WTC11 (cell line): ENCODE results near the gene EFCAB13.

Experiments used
- CREM ChIP-seq: sonication (generic); formaldehyde crosslinking; IDR thresholded peaks from 2 replicates; pipeline ENCODE4 v1.8.1; 2022; ENCODE audit warnings: mild to moderate bottlenecking, missing genetic modification reagents, moderate library complexity
- CTCF ChIP-seq: fragments of 200-600 bp; IDR thresholded peaks from 2 replicates; pipeline ENCODE4 v1.8.0; 2022; ENCODE audit warnings: antibody characterized with exemption
- ELF4 ChIP-seq: sonication (generic); formaldehyde crosslinking; IDR thresholded peaks from 2 replicates; pipeline ENCODE4 v1.8.1; 2022; ENCODE audit warnings: low read depth, mild to moderate bottlenecking, moderate library complexity, missing genetic modification reagents
- FOXP1 ChIP-seq: sonication (generic); formaldehyde crosslinking; IDR thresholded peaks from 2 replicates; pipeline ENCODE4 v1.8.0; 2022; ENCODE audit warnings: missing genetic modification reagents, mild to moderate bottlenecking, moderate library complexity, borderline replicate concordance
- HMGXB4 ChIP-seq: sonication (generic); formaldehyde crosslinking; IDR thresholded peaks from 2 replicates; pipeline ENCODE4 v1.8.1; 2023; ENCODE audit warnings: mild to moderate bottlenecking, moderate library complexity, missing genetic modification reagents
- JAZF1 ChIP-seq: fragments of 250-450 bp; sonication (Bioruptor Pico); IDR thresholded peaks from 2 replicates; pipeline ENCODE4 v1.9.0; 2021; ENCODE audit warnings: moderate library complexity, mild to moderate bottlenecking, inconsistent platforms
- ZNF416 ChIP-seq: fragments of 250-450 bp; sonication (Bioruptor Pico); IDR thresholded peaks from 2 replicates; pipeline ENCODE4 v1.9.0; 2021; ENCODE audit warnings: mild to moderate bottlenecking, inconsistent platforms
- TF ChIP-seq, protein P1 (sequence below): sonication (generic); formaldehyde crosslinking; IDR thresholded peaks from 2 replicates; pipeline ENCODE4 v1.8.1; 2023; ENCODE audit warnings: mild to moderate bottlenecking, missing genetic modification reagents
- TF ChIP-seq, protein P2 (sequence below): sonication (generic); formaldehyde crosslinking; IDR thresholded peaks from 2 replicates; pipeline ENCODE4 v1.8.1; 2022; ENCODE audit warnings: mild to moderate bottlenecking, moderate library complexity, missing genetic modification reagents
- TF ChIP-seq, protein P3 (sequence below): sonication (generic); formaldehyde crosslinking; IDR thresholded peaks from 2 replicates; pipeline ENCODE4 v1.8.0; 2022; ENCODE audit warnings: mild to moderate bottlenecking, missing genetic modification reagents
- TF ChIP-seq, protein P4 (sequence below): sonication (generic); formaldehyde crosslinking; IDR thresholded peaks from 2 replicates; pipeline ENCODE4 v1.8.1; 2022; ENCODE audit warnings: low read depth, missing genetic modification reagents, borderline replicate concordance

DNA sequence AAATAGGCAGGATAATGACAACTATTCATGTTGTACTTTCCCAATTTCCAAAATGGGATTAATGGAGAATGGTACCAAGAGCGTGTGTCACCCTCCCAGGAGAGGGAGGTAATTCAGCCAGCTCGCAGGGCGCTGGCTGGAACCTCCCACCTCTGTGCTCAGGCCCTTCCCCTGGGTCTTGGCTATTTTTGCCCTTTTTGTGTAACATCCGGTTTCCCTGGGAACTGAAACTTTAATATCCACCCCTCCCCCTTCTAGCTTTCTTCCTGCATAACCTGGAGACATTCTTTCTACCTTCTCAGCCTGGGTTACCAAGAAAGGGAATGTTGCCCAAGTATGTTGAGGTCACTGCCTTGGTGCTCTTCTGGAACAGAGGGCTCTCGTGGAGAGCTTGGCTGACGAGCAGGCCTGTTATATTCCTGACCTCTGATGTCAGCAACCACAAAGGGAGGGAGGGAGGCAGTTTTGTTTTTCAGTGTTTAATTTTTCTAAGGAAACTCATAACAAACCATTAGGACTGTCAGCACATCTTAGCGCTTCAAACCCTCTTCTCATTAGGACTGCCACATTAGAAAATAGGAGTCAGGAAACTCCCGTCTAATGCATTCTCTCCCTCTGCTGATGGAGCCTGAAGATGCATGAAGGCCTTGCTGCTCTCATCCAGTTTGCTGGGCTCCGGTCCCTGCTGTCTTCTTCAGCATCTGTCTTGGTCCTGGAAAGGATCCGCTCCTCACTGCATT is 44.5 kb upstream of the EFCAB13 start:
- TF ChIP-seq ZNF416 (no peak), CTCF (no peak), ELF4 (CRISPR knock-in tag) (no peak), FOXP1 (no peak), JAZF1 (CRISPR knock-in tag) (no peak), CREM (CRISPR knock-in tag) (no peak), HMGXB4 (CRISPR knock-in tag) (no peak)
- TF ChIP-seq, protein P1, sequence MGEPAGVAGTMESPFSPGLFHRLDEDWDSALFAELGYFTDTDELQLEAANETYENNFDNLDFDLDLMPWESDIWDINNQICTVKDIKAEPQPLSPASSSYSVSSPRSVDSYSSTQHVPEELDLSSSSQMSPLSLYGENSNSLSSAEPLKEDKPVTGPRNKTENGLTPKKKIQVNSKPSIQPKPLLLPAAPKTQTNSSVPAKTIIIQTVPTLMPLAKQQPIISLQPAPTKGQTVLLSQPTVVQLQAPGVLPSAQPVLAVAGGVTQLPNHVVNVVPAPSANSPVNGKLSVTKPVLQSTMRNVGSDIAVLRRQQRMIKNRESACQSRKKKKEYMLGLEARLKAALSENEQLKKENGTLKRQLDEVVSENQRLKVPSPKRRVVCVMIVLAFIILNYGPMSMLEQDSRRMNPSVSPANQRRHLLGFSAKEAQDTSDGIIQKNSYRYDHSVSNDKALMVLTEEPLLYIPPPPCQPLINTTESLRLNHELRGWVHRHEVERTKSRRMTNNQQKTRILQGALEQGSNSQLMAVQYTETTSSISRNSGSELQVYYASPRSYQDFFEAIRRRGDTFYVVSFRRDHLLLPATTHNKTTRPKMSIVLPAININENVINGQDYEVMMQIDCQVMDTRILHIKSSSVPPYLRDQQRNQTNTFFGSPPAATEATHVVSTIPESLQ, result no peak
- TF ChIP-seq, protein P2, sequence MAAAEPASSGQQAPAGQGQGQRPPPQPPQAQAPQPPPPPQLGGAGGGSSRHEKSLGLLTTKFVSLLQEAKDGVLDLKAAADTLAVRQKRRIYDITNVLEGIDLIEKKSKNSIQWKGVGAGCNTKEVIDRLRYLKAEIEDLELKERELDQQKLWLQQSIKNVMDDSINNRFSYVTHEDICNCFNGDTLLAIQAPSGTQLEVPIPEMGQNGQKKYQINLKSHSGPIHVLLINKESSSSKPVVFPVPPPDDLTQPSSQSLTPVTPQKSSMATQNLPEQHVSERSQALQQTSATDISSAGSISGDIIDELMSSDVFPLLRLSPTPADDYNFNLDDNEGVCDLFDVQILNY (CRISPR knock-in tag), result no peak
- TF ChIP-seq, protein P3, sequence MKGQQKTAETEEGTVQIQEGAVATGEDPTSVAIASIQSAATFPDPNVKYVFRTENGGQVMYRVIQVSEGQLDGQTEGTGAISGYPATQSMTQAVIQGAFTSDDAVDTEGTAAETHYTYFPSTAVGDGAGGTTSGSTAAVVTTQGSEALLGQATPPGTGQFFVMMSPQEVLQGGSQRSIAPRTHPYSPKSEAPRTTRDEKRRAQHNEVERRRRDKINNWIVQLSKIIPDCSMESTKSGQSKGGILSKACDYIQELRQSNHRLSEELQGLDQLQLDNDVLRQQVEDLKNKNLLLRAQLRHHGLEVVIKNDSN, result no peak
- TF ChIP-seq, protein P4, sequence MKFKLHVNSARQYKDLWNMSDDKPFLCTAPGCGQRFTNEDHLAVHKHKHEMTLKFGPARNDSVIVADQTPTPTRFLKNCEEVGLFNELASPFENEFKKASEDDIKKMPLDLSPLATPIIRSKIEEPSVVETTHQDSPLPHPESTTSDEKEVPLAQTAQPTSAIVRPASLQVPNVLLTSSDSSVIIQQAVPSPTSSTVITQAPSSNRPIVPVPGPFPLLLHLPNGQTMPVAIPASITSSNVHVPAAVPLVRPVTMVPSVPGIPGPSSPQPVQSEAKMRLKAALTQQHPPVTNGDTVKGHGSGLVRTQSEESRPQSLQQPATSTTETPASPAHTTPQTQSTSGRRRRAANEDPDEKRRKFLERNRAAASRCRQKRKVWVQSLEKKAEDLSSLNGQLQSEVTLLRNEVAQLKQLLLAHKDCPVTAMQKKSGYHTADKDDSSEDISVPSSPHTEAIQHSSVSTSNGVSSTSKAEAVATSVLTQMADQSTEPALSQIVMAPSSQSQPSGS (CRISPR knock-in tag), result no peak
